GM12872 (cell line): Measurements from ENCODE around the gene PTPN21.

Experiments
- CTCF ChIP-seq: IDR thresholded peaks from 3 replicates; pipeline ENCODE4 v1.5.1; 2011; ENCODE audit warnings: low read depth, mild to moderate bottlenecking, low read length, moderate library complexity; ENCODE audit not compliant: insufficient read depth

PTPN21 gene

GRCh38 chr14:88592031-88592430 lies 37.2 kb upstream of the PTPN21 start:
- no peak for TF ChIP-seq CTCF

GRCh38 chr14:88590173-88590572 lies 35.4 kb upstream of the PTPN21 start:
- no peak for TF ChIP-seq CTCF

- no peak for TF ChIP-seq CTCF
Measured at GRCh38 chr14:88588081-88588480, 33.3 kb upstream of the PTPN21 start.

- TF ChIP-seq CTCF: no peak
Measured at GRCh38 chr14:88584451-88584850, 29.6 kb upstream of the PTPN21 start.

- no peak for TF ChIP-seq CTCF
Measured at GRCh38 chr14:88576222-88576621, 21.4 kb upstream of the PTPN21 start.

- TF ChIP-seq CTCF: no peak
Measured at GRCh38 chr14:88572117-88572516, 17.3 kb upstream of the PTPN21 start.

GRCh38 chr14:88568196-88568595 lies 13.4 kb upstream of the PTPN21 start:
- no peak for TF ChIP-seq CTCF

- TF ChIP-seq CTCF: no peak
Measured at GRCh38 chr14:88565427-88565826, 10.6 kb upstream of the PTPN21 start.
